K562 (cell line): ENCODE results near the gene DMD. TPM values are rescaled to one million over a fixed set of nuclear protein-coding genes. Genes with fewer than 3 reads are reported as not detected.

ENCODE experiments used
- DACH1 ChIP-seq: fragments of 450-650 bp; IDR thresholded peaks from 2 replicates; pipeline ENCODE4 v1.6.1; 2018; ENCODE audit not compliant: partially characterized antibody
- EP300 ChIP-seq: IDR thresholded peaks from 2 replicates; pipeline ENCODE4 v1.6.1; 2012; ENCODE audit warnings: low read length, improper control_type of control experiment
- polyA plus RNA-seq, 8 experiments: library from polyadenylated mRNA; depleted of rRNA in 4 of 8; stranded (reverse) in 5 of 8; unstranded in 3 of 8; fragments of >200 nt; fragmentation: Nextera tagmentation in 2 of 8; fragmentation: Illumina TruSeq in 1 of 8; extraction: Ambion mirVana in 2 of 8; extraction: Trizol in 1 of 8; gene quantifications; 2 replicates each; pipeline versions ENCODE4 v1.2.1 to v1.2.3, GENCODE V29; 2011 to 2014; ENCODE audit warnings: inconsistent platforms in 1 of 8, missing spikeins in 1 of 8
- total RNA-seq, 7 experiments: library from RNA; depleted of rRNA in 6 of 7; stranded (reverse); fragments of >200 nt in 6 of 7; fragmentation: Illumina TruSeq in 2 of 7; extraction: Trizol in 2 of 7; gene quantifications; 2 replicates each; pipeline versions ENCODE4 v1.2.1 to v1.2.3, GENCODE V29; 2011 to 2021; ENCODE audit warnings: low replicate concordance in 1 of 7
- TF ChIP-seq, protein P1 (sequence below): fragments of 450-650 bp; IDR thresholded peaks from 2 replicates; pipeline ENCODE4 v1.6.1; 2016; ENCODE audit warnings: mild to moderate bottlenecking, moderate library complexity
- TF ChIP-seq, protein P2 (sequence below): fragments of 250-450 bp; sonication (Bioruptor Pico); IDR thresholded peaks from 2 replicates; pipeline ENCODE4 v1.4.0; 2020; ENCODE audit warnings: borderline replicate concordance

Gene DMD
- total and polyA plus RNA-seq, 9 of the 15 experiments (the other 6 are each of a cell fraction or from before 2014, with no cell fraction given), result 3.8 to 20.4 (median 11.4) TPM

DNA sequence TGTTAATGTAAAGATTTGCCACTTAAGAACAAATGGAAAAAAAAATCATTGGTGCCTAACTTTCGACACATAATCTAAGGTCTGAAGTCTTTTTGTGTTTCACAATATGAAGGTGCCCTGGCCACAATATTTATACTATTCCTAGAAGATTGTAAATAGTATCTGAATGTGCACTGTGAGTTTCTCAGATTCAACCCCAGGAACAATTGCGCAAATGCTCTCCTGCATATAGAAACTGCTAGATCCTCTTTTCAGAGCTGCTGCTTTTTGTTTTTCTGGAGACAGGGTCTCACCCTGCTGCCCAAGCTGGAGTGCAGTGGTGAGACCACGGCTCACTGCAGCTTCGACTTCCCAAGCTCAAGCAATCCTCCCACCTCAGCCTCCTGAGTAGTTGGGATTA is 1659.4 kb downstream of the DMD start (continued):
- TF ChIP-seq, protein P1, sequence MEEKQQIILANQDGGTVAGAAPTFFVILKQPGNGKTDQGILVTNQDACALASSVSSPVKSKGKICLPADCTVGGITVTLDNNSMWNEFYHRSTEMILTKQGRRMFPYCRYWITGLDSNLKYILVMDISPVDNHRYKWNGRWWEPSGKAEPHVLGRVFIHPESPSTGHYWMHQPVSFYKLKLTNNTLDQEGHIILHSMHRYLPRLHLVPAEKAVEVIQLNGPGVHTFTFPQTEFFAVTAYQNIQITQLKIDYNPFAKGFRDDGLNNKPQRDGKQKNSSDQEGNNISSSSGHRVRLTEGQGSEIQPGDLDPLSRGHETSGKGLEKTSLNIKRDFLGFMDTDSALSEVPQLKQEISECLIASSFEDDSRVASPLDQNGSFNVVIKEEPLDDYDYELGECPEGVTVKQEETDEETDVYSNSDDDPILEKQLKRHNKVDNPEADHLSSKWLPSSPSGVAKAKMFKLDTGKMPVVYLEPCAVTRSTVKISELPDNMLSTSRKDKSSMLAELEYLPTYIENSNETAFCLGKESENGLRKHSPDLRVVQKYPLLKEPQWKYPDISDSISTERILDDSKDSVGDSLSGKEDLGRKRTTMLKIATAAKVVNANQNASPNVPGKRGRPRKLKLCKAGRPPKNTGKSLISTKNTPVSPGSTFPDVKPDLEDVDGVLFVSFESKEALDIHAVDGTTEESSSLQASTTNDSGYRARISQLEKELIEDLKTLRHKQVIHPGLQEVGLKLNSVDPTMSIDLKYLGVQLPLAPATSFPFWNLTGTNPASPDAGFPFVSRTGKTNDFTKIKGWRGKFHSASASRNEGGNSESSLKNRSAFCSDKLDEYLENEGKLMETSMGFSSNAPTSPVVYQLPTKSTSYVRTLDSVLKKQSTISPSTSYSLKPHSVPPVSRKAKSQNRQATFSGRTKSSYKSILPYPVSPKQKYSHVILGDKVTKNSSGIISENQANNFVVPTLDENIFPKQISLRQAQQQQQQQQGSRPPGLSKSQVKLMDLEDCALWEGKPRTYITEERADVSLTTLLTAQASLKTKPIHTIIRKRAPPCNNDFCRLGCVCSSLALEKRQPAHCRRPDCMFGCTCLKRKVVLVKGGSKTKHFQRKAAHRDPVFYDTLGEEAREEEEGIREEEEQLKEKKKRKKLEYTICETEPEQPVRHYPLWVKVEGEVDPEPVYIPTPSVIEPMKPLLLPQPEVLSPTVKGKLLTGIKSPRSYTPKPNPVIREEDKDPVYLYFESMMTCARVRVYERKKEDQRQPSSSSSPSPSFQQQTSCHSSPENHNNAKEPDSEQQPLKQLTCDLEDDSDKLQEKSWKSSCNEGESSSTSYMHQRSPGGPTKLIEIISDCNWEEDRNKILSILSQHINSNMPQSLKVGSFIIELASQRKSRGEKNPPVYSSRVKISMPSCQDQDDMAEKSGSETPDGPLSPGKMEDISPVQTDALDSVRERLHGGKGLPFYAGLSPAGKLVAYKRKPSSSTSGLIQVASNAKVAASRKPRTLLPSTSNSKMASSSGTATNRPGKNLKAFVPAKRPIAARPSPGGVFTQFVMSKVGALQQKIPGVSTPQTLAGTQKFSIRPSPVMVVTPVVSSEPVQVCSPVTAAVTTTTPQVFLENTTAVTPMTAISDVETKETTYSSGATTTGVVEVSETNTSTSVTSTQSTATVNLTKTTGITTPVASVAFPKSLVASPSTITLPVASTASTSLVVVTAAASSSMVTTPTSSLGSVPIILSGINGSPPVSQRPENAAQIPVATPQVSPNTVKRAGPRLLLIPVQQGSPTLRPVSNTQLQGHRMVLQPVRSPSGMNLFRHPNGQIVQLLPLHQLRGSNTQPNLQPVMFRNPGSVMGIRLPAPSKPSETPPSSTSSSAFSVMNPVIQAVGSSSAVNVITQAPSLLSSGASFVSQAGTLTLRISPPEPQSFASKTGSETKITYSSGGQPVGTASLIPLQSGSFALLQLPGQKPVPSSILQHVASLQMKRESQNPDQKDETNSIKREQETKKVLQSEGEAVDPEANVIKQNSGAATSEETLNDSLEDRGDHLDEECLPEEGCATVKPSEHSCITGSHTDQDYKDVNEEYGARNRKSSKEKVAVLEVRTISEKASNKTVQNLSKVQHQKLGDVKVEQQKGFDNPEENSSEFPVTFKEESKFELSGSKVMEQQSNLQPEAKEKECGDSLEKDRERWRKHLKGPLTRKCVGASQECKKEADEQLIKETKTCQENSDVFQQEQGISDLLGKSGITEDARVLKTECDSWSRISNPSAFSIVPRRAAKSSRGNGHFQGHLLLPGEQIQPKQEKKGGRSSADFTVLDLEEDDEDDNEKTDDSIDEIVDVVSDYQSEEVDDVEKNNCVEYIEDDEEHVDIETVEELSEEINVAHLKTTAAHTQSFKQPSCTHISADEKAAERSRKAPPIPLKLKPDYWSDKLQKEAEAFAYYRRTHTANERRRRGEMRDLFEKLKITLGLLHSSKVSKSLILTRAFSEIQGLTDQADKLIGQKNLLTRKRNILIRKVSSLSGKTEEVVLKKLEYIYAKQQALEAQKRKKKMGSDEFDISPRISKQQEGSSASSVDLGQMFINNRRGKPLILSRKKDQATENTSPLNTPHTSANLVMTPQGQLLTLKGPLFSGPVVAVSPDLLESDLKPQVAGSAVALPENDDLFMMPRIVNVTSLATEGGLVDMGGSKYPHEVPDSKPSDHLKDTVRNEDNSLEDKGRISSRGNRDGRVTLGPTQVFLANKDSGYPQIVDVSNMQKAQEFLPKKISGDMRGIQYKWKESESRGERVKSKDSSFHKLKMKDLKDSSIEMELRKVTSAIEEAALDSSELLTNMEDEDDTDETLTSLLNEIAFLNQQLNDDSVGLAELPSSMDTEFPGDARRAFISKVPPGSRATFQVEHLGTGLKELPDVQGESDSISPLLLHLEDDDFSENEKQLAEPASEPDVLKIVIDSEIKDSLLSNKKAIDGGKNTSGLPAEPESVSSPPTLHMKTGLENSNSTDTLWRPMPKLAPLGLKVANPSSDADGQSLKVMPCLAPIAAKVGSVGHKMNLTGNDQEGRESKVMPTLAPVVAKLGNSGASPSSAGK, result no peak
- TF ChIP-seq EP300 (no peak), DACH1 (no peak)
- TF ChIP-seq, protein P2, sequence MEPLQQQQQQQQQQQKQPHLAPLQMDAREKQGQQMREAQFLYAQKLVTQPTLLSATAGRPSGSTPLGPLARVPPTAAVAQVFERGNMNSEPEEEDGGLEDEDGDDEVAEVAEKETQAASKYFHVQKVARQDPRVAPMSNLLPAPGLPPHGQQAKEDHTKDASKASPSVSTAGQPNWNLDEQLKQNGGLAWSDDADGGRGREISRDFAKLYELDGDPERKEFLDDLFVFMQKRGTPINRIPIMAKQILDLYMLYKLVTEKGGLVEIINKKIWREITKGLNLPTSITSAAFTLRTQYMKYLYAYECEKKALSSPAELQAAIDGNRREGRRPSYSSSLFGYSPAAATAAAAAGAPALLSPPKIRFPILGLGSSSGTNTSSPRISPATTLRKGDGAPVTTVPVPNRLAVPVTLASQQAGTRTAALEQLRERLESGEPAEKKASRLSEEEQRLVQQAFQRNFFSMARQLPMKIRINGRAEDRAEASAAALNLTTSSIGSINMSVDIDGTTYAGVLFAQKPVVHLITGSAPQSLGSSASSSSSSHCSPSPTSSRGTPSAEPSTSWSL (CRISPR knock-in tag), result no peak
